Activated CD8-positive, alpha-beta memory T cell treated with anti-CD3 and anti-CD28 coated beads, Interleukin-2, amount 10 ng/mL, durations not matched to agents 7 days and 5 days (primary cell): ENCODE results near the gene VIPAS39. TPM values are rescaled to one million over a fixed set of nuclear protein-coding genes. Genes with fewer than 3 reads are reported as not detected.

Experiments
- ATAC-seq: fragments of 150-1000 bp; cut with Tn5 transposase; one replicate; pipeline ENCODE4 v1.10.0; 2021; ENCODE audit warnings: moderate library complexity
- CTCF ChIA-PET: fragments of 350-600 bp; sonication (Branson Sonifier 250); formaldehyde crosslinking; loops from one replicate; lab custom pipeline; 2021; ENCODE audit warnings: antibody characterized with exemption; lab: Charles Lee
- DNase-seq: peaks from one replicate; pipeline ENCODE4 v3.0.0-alpha.2; 2020
- H3K27ac Mint-ChIP-seq: one replicate; pipeline ENCODE4 v1.8.0; 2021; ENCODE audit warnings: mild to moderate bottlenecking, mixed read lengths
- H3K27me3 Mint-ChIP-seq: one replicate; pipeline ENCODE4 v1.8.0; 2021; ENCODE audit warnings: mixed read lengths
- H3K36me3 Mint-ChIP-seq: one replicate; pipeline ENCODE4 v1.8.0; 2021; ENCODE audit warnings: mild to moderate bottlenecking, mixed read lengths
- H3K4me1 Mint-ChIP-seq: one replicate; pipeline ENCODE4 v1.8.0; 2021; ENCODE audit warnings: mixed read lengths
- H3K4me3 Mint-ChIP-seq: one replicate; pipeline ENCODE4 v1.8.0; 2021; ENCODE audit warnings: mild to moderate bottlenecking, moderate library complexity, mixed read lengths
- H3K9me3 Mint-ChIP-seq: one replicate; pipeline ENCODE4 v1.8.0; 2022; ENCODE audit warnings: low read depth, mixed read lengths
- total RNA-seq, 2 experiments: library from RNA; stranded (reverse); gene quantifications; one replicate each; pipeline ENCODE4 v1.2.3, GENCODE V29; 2021

The VIPAS39 gene
- total RNA-seq, 2 experiments from 2014 or later, result 16.9 to 19.3 TPM

GRCh38 chr14:77485256-77485655, 27.9 kb upstream of the VIPAS39 start:
- ATAC-seq, result no peak
- CTCF ChIA-PET, result no interaction called here
- H3K27ac Mint-ChIP-seq, result no peak overlapping the region

GRCh38 chr14:77482422-77482821, 25.0 kb upstream of the VIPAS39 start:
- no peak overlapping the region for H3K27ac Mint-ChIP-seq
- no peak overlapping the region for H3K4me3 Mint-ChIP-seq
- no peaks in the 10 kb centered on the region for H3K27me3 Mint-ChIP-seq
- CTCF ChIA-PET, result no interaction called here
- ATAC-seq, result no peak
- H3K4me1 Mint-ChIP-seq, result no peaks in the 10 kb centered on the region
- DNase-seq, result no peak
- no peaks in the 10 kb centered on the region for H3K36me3 Mint-ChIP-seq
- no peaks in the 10 kb centered on the region for H3K9me3 Mint-ChIP-seq

More at GRCh38 chr14:77485256-77485655, 27.9 kb upstream of the VIPAS39 start:
- Mint-ChIP-seq H3K4me1 (no peaks in the 10 kb centered on the region), H3K9me3 (no peaks in the 10 kb centered on the region), H3K36me3 (no peaks in the 10 kb centered on the region), H3K4me3 (no peak overlapping the region), H3K27me3 (no peaks in the 10 kb centered on the region)
- no peak for DNase-seq

- no peaks in the 10 kb centered on the region for H3K36me3 Mint-ChIP-seq
- no peak for ATAC-seq
- no peaks in the 10 kb centered on the region for H3K9me3 Mint-ChIP-seq
- no peak overlapping the region for H3K27ac Mint-ChIP-seq
- H3K27me3 Mint-ChIP-seq, result no peaks in the 10 kb centered on the region
- no peaks in the 10 kb centered on the region for H3K4me1 Mint-ChIP-seq
- no peak for DNase-seq
- H3K4me3 Mint-ChIP-seq, result no peak overlapping the region
- CTCF ChIA-PET, result interaction anchor here (0.5 to 1.4 kb wide), 2 partner anchors 11 to 13 kb away, joined by 3 to 4 read pairs; no protein-coding TSS in a partner anchor
Observed at GRCh38 chr14:77478796-77479195, 21.4 kb upstream of the VIPAS39 start.

GRCh38 chr14:77478029-77478428, 20.6 kb upstream of the VIPAS39 start:
- ATAC-seq (no peak), DNase-seq (no peak)
- no peaks in the 10 kb centered on the region for H3K36me3 Mint-ChIP-seq
- no peak overlapping the region for H3K27ac Mint-ChIP-seq
- H3K4me1 Mint-ChIP-seq, result no peaks in the 10 kb centered on the region
- CTCF ChIA-PET, result no interaction called here
- H3K9me3 Mint-ChIP-seq, result no peaks in the 10 kb centered on the region
- no peaks in the 10 kb centered on the region for H3K27me3 Mint-ChIP-seq
- H3K4me3 Mint-ChIP-seq, result no peak overlapping the region

- no peak for DNase-seq
- Mint-ChIP-seq H3K9me3 (no peaks in the 10 kb centered on the region), H3K36me3 (no peaks in the 10 kb centered on the region), H3K4me1 (no peaks in the 10 kb centered on the region), H3K27me3 (no peaks in the 10 kb centered on the region), H3K27ac (no peak overlapping the region), H3K4me3 (no peak overlapping the region)
- ATAC-seq, result no peak
- CTCF ChIA-PET, result no interaction called here
Observed at GRCh38 chr14:77475432-77476115, 18.2 kb upstream of the VIPAS39 start.

GRCh38 chr14:77474479-77475177, 17.2 kb upstream of the VIPAS39 start:
- no peak overlapping the region for H3K4me3 Mint-ChIP-seq
- H3K36me3 Mint-ChIP-seq, result peaks cover 2% of the 10 kb centered on the region
- no peak overlapping the region for H3K27ac Mint-ChIP-seq
- no peaks in the 10 kb centered on the region for H3K27me3 Mint-ChIP-seq
- ATAC-seq (no peak), DNase-seq (no peak)
- CTCF ChIA-PET, result no interaction called here
- no peaks in the 10 kb centered on the region for H3K9me3 Mint-ChIP-seq
- no peaks in the 10 kb centered on the region for H3K4me1 Mint-ChIP-seq

GRCh38 chr14:77473921-77474320, 16.5 kb upstream of the VIPAS39 start:
- no peak overlapping the region for H3K4me3 Mint-ChIP-seq
- CTCF ChIA-PET, result no interaction called here
- no peaks in the 10 kb centered on the region for H3K27me3 Mint-ChIP-seq
- H3K4me1 Mint-ChIP-seq, result no peaks in the 10 kb centered on the region
- H3K27ac Mint-ChIP-seq, result no peak overlapping the region
- H3K36me3 Mint-ChIP-seq, result peaks cover 8% of the 10 kb centered on the region
- H3K9me3 Mint-ChIP-seq, result no peaks in the 10 kb centered on the region
- no peak for ATAC-seq
- no peak for DNase-seq

- no peak for ATAC-seq
- H3K9me3 Mint-ChIP-seq, result no peaks in the 10 kb centered on the region
- CTCF ChIA-PET, result no interaction called here
- no peak for DNase-seq
- no peaks in the 10 kb centered on the region for H3K27me3 Mint-ChIP-seq
- no peak overlapping the region for H3K4me3 Mint-ChIP-seq
- peaks cover 28% of the 10 kb centered on the region for H3K36me3 Mint-ChIP-seq
- no peaks in the 10 kb centered on the region for H3K4me1 Mint-ChIP-seq
- no peak overlapping the region for H3K27ac Mint-ChIP-seq
Observed at GRCh38 chr14:77470224-77470870, 12.9 kb upstream of the VIPAS39 start.

- Mint-ChIP-seq H3K4me1 (no peaks in the 10 kb centered on the region), H3K9me3 (no peaks in the 10 kb centered on the region), H3K27ac (no peak overlapping the region), H3K4me3 (no peak overlapping the region), H3K36me3 (peaks cover 34% of the 10 kb centered on the region), H3K27me3 (no peaks in the 10 kb centered on the region)
- CTCF ChIA-PET, result no interaction called here
- DNase-seq (no peak), ATAC-seq (no peak)
Observed at GRCh38 chr14:77469539-77469938, 12.1 kb upstream of the VIPAS39 start.

- Mint-ChIP-seq H3K27me3 (no peaks in the 10 kb centered on the region), H3K9me3 (no peaks in the 10 kb centered on the region), H3K36me3 (peaks cover 36% of the 10 kb centered on the region), H3K4me1 (no peaks in the 10 kb centered on the region), H3K4me3 (no peak overlapping the region), H3K27ac (no peak overlapping the region)
- no peak for ATAC-seq
- CTCF ChIA-PET, result no interaction called here
- DNase-seq, result no peak
Observed at GRCh38 chr14:77469067-77469505, 11.7 kb upstream of the VIPAS39 start.

GRCh38 chr14:77467801-77468200, 10.4 kb upstream of the VIPAS39 start:
- Mint-ChIP-seq H3K4me3 (no peak overlapping the region), H3K36me3 (peaks cover 42% of the 10 kb centered on the region), H3K27ac (no peak overlapping the region), H3K4me1 (no peaks in the 10 kb centered on the region), H3K9me3 (no peaks in the 10 kb centered on the region), H3K27me3 (no peaks in the 10 kb centered on the region)
- ATAC-seq (no peak), DNase-seq (no peak)
- CTCF ChIA-PET, result interaction anchor here (0.7 to 1.1 kb wide), 2 partner anchors 9 to 11 kb away, joined by 3 to 4 read pairs; no protein-coding TSS in a partner anchor

GRCh38 chr14:77459072-77459723, 1.8 kb upstream of the VIPAS39 start:
- DNase-seq (peak; percentile 83), ATAC-seq (no peak)
- H3K27me3 Mint-ChIP-seq, result no peaks in the 10 kb centered on the region
- peaks cover 36% of the 10 kb centered on the region for H3K4me1 Mint-ChIP-seq
- CTCF ChIA-PET, result interaction anchor here (0.8 to 3.2 kb wide), 15 partner anchors 9 to 363 kb away, joined by 3 to 33 read pairs (median 4); partner anchors contain the start of genes SAMD15 and TMED8
- H3K4me3 Mint-ChIP-seq, result peak overlapping the region; percentile 93
- peak overlapping the region; percentile 99 for H3K27ac Mint-ChIP-seq
- H3K9me3 Mint-ChIP-seq, result no peaks in the 10 kb centered on the region
- peaks cover 33% of the 10 kb centered on the region for H3K36me3 Mint-ChIP-seq
